ENCODE measurements around the gene TRIOBP.
"Not testable (repeated sequence)": the region's sequence is repeated elsewhere in the genome, so short reads cannot be mapped to it uniquely, and the experiment has no call there.

Gene TRIOBP, protein sequence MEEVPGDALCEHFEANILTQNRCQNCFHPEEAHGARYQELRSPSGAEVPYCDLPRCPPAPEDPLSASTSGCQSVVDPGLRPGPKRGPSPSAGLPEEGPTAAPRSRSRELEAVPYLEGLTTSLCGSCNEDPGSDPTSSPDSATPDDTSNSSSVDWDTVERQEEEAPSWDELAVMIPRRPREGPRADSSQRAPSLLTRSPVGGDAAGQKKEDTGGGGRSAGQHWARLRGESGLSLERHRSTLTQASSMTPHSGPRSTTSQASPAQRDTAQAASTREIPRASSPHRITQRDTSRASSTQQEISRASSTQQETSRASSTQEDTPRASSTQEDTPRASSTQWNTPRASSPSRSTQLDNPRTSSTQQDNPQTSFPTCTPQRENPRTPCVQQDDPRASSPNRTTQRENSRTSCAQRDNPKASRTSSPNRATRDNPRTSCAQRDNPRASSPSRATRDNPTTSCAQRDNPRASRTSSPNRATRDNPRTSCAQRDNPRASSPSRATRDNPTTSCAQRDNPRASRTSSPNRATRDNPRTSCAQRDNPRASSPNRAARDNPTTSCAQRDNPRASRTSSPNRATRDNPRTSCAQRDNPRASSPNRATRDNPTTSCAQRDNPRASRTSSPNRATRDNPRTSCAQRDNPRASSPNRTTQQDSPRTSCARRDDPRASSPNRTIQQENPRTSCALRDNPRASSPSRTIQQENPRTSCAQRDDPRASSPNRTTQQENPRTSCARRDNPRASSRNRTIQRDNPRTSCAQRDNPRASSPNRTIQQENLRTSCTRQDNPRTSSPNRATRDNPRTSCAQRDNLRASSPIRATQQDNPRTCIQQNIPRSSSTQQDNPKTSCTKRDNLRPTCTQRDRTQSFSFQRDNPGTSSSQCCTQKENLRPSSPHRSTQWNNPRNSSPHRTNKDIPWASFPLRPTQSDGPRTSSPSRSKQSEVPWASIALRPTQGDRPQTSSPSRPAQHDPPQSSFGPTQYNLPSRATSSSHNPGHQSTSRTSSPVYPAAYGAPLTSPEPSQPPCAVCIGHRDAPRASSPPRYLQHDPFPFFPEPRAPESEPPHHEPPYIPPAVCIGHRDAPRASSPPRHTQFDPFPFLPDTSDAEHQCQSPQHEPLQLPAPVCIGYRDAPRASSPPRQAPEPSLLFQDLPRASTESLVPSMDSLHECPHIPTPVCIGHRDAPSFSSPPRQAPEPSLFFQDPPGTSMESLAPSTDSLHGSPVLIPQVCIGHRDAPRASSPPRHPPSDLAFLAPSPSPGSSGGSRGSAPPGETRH (N-terminal part only)

DNA sequence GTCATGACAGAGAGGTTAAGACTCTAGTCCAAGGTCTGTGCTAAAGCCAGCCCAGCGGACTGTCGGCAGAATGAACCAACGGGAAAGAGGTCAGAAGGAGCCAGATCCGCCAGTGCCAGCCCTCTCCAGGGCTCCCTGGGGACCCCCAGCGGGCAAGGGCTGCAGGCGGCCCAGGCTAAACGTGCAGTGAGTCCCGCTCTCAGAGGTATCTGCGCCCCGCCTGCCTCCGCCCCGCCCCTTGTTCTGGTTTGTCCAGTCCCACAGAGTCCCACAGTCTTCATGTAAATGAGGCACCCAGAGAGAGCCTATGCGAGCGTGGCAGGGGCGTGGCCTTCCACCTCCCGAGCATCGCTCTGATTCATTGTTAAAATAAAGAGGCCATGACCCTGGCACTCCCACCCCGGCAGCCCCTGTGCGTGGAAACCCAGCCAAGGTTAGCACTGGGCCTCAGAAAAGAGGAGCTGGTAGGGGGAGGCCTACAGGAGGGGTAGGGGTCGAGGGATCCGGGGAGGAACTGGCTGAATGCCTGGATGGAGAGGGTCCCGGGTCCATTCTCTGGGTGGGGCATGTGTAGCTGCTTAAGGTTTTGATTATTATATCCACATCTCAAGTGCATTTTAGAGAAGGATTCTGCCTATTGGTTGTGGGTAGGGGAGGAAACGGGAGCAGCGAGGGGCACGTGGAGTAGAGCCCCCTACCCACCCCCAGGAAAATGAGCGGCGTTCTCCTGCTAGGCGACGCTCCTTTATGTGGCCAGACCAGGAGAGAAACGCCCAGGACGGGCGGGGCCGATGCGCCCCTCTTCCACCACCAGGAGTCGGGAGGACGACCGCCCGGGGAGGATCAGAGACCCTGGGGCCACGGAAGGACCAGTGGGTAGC is at the start of gene TRIOBP:
Gene TRIOBP, plus strand, starts transcription at position 392 of the 881 bp plus-strand sequence. CDS start 4,318 bp downstream, outside the sequence.
- peak; percentile 89 for DNase-seq (ENCODE audit: low read depth)

DNA sequence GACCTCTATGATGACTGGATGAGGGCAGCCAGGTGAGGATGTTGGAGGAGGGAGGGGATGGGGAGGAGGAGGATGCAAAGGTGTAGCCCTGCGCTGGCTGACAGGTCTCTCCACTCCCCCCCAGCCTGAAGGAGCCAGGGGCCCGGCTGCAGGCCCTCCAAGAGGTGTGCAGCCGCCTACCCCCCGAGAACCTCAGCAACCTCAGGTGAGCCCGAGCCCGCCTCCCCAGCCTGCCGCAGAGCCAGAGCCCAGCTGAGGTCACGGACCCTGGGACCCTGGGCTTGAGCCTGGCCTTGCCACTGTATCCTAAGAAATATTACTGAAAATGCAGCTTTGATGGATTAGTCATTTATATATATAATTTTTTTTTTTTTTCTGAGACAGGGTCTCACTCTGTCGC is 49.5 kb upstream of the TRIOBP start:
- DNase-seq (ENCODE audit: low read depth) = no peak

DNA sequence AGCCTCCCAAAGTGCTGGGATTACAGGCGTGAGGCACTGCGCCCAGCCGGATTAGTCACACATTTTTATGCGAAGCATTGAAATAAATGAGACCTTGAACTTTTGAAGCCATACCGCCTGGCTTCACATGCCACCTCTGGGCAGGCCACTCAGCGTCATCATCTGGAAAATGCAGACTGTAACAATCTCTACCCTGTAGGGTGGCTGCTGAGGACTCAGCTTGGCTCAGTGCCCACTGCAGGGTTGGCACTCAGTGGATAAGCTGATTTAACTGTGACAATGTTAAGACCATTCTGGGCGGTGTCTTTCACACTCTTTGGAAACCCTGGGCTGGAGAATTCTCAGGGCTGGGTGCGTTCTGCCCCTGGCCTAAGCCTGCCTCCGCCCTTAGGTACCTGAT is 48.9 kb upstream of the TRIOBP start:
- DNase-seq (ENCODE audit: low read depth) = no peak

DNA sequence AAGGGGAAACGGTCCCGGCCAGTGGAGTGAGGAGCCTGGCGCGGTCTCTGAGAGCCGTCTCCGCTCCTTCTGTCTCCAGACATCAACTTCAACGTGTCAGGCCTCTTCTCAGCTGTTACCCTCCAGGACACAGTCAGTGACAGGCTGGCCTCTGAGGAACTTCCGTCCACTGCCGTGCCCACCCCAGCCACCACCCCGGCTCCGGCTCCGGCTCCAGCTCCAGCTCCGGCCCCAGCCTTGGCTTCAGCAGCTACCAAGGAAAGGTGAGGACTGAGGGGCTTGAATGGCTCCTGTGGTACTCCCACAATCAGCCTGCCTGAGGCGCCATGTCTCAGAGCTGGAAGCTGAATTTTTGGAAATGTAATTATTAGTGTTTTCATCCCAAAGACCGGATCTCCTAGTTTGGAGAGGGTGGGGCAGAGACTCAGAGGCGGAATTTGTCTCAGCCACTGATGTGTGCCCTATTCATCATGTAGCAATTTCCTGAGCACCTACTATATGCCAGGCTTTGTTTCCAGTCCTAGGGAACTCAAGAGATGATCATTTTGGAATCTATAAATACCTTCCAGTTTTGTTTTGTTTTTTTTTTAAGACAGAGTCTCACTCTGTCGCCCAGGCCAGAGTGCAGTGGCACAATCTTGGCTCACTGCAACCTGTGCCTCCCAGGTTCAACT is 46.2 kb upstream of the TRIOBP start:
- DNase-seq (ENCODE audit: low read depth) = no peak

DNA sequence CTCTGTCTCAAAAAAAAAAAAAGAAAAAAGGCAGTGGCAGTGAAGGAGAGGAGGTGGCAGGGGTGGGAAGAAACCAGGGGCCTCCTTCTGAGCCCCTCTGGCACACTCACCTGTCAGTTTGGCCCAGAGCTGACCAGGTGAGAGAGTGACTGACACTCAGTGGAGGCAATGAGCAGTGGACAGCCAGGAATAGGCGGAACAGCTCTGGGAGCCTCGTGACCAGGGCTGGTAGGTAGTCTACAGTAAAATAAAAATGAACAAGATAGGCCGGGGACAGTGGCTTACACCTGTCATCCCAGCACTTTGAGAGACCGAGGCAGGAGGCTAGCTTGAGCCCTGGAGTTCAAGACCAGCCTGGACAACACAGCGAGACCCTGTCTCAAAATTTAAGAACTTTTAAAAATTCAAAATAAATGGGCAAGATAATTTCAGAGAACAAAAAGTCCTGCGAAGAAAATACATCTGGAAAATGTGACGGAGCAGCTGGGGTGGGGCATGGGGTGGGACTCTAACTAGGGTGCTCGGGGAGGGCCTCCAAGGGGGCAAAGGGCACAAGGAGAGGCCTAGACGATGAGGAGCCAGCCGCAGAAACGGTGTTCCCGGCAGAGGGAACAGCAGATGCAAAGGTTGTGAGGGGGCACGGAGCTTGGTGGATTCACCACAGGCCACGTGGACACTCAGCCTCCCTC is 42.1 kb upstream of the TRIOBP start:
- no peak for DNase-seq (ENCODE audit: low read depth)

DNA sequence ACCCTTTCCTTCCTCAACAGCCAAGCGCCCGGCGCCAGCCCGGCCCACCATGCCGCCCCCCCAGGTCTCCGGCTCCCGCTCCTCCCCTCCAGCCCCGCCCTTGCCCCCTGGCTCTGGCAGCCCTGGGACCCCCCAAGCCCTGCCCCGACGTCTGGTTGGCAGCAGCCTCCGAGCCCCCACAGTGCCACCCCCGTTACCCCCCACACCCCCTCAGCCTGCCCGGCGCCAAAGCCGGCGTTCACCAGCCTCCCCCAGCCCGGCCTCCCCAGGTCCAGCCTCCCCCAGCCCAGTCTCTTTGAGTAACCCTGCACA is 41.6 kb upstream of the TRIOBP start:
- no peak for DNase-seq (ENCODE audit: low read depth)

DNA sequence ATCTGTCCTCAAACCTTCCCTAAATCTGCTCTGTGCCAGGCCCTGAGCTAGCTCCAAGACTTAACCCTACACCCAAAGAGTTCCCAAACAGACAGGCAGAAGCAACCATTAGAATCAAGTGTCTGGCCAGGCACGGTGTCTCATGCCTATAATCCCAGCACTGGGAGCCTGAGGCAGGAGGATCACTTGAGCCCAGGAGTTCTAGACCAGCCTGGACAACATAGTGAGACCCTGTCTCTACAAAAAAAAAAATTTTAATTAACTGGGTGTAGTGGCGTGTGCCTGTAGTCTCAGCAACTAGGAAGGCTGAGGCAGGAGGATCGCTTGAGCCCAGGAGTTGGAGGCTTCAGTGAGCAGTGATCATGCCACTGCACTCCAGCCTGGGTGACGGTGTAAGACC is 40.3 kb upstream of the TRIOBP start:
- not testable (repeated sequence) for DNase-seq (ENCODE audit: low read depth)

DNA sequence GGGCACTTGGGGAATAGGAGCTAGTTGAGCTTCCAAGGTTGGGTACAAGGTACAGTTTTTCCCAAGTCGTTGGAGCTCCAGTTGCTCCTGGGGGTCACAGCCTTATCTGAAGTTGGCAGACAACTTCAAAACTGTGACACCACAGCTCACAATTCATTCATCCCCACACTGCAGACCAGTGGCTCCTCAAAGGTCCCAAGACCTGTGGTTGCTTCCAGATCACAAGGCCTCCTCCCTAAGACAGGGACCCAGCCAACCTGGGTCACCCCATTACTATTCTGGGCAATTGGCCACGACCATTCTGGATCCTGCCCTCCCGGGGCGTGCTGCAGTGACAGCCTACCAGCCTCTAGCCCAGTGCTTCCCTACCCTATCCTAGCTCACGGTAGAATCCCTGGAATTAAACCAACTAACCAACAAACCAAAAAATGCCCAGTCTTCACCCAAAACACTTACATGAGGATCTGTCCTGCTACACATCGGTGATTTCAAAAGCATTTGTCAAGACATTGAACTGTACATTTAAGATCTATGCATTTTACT is 39.2 kb upstream of the TRIOBP start:
- DNase-seq (ENCODE audit: low read depth) = no peak

DNA sequence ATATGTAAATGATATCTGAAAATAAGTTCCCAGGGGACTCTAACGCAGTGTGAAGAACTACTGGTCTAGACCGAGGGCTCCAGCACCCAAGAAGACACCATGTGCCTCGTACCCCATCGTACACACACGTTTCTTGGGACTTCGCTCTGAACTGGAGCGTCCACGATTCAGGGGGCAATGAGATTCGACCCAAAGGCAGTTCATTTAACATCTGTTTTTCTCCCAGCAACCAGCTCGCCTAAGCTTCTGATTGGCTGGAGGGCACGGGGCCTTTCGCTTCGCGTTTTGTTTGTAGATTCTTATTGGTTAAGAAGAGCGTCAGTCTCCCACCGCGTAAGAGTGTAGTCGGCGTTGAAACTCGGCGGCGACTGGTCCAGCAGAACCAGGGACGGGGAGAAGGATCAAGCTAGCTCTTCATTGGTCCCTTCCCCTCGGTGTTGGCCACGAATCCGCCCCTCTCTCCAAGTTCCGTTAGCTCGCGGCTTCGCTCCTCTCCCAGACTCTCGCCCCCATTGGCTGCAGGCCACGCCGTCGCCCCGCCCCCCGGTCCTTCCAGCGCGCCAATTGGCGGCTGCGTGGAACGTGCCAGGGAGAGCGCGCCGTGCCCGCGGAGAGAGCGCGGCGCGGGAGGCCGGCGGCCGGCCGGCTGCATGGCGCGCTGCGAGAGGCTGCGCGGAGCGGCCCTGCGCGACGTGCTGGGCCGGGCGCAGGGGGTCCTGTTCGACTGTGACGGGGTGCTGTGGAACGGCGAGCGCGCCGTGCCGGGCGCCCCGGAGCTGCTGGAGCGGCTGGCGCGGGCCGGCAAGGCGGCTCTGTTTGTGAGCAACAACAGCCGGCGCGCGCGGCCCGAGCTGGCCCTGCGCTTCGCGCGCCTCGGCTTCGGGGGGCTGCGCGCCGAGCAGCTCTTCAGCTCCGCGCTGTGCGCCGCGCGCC is 38.4 kb upstream of the TRIOBP start, which contains the start of gene PDXP:
Gene PDXP, plus strand, starts transcription at position 591 of the 933 bp plus-strand sequence. Its CDS starts 60 bp downstream, at position 651.
- peak; percentile 100 for DNase-seq (ENCODE audit: low read depth)

DNA sequence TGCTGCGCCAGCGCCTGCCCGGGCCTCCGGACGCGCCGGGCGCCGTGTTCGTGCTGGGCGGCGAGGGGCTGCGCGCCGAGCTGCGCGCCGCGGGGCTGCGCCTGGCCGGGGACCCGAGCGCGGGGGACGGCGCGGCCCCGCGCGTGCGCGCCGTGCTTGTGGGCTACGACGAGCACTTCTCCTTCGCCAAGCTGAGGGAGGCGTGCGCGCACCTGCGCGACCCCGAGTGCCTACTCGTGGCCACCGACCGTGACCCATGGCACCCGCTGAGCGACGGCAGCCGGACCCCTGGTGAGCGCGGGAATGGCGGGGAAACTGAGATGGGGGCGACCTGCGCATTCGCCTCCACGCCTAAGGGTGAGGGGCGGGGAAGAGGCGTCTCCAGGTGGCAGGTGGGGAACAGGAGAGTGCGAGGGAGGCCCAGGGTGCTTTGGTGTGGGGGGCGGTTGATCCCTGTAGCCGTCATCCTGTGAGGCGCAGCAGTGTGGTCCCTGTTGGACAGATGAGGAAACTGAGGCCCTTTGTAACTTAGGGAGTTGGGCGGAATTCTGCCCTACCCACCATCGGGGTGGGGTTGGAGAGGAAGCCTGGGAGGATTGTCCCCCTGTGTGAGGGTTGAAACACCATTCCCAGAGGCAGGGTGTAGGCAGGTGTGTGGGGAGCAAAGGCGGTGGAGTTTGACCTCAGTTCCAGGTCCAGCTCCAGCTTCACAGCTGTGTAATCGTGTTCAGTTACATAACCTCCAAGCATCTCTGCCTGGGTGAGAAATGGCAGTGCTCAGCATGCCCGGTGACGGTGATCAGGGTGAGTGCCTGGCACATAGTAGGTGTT is 37.6 kb upstream of the TRIOBP start:
- DNase-seq (ENCODE audit: low read depth) = no peak

DNA sequence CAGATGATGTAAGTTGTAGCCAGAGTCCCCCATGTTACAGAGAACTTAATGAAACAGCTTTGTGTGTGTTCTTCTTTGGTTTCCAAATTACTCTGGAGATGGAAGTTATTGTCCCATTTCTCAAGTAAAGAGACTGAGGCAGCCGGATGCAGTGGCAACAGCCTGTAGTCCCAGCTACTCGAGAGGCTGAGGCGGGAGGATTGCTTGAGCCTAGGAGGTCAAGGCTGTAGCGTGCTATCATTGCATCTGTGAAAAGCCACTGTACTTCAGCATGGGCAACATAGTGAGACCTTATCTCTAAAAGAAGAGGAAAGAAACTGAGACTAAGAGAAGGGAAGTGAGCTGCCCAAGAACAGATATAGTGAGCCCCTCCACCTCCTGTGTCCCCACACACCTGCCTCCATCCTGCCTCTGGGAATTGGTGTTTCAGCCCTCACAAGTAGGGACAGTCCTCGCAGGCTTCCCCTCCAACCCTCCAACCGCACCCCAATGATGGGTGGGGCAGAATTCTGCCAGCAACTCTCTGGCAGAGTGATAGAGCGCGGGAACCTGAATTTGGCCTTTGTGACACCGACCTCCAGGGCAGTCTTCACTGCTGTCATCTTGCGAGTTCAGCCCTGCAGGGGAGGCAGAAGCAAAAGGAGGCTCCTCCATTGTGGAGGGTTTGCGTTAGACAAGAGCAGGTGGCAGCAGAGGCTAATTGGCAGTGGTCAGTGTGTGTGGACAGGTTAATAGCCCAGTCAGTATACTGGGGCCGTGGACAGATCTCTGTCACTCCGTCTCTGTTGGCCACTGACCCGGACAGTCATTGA is 36.7 kb upstream of the TRIOBP start:
- no peak for DNase-seq (ENCODE audit: low read depth)

DNA sequence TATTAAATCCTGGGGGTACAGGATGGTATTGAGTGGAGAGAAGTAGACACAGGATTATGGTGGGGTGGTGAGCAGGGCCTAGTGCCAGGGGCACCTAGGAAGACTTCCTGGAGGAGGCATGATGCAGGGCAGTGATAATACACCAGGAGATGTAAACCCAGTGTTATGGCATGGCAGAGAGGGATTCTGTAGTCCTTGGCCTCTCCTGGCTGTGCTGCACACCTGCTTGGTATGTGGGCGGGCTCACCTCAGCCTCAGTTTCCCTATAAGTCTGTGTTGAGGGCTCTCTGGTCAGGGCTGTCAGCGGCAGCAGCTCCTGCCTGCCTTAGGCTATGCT is 36.2 kb upstream of the TRIOBP start:
- DNase-seq (ENCODE audit: low read depth) = no peak

DNA sequence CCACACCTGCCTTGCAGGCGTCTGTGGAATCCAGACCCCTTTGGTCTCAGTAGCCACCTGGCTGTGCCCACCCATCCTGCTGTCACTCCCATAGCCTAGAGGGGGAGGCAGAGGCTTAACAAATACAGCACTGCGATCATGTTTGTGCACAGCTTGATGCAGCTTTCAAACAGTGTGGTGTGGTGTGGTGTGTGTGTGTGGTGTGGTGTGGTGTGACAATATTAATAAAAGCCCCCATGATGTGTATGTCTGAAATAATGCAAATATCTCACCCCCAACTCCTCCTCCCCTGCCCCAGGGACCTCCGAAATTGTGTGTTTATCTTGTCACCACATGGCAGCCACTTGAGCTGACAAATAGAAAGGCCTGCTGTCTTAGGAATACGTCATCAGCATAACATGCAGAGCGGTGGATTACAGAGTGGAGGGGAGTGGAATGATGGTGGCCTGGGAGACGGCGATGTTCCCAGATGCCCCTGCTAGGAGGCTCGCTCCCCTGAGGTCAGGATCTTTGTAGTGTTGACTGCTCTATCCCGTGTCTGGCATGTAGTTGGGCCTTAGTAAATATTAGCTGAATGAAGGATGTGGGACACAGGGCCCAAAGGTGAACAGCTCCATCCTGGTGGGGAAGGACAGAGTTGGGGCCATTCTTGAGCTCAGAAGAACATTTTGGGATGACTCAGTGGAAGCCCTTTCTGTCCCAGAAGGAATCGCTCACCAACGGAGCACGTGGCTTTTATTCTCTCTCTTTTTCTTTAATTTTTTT is 35.5 kb upstream of the TRIOBP start:
- DNase-seq (ENCODE audit: low read depth) = no peak

DNA sequence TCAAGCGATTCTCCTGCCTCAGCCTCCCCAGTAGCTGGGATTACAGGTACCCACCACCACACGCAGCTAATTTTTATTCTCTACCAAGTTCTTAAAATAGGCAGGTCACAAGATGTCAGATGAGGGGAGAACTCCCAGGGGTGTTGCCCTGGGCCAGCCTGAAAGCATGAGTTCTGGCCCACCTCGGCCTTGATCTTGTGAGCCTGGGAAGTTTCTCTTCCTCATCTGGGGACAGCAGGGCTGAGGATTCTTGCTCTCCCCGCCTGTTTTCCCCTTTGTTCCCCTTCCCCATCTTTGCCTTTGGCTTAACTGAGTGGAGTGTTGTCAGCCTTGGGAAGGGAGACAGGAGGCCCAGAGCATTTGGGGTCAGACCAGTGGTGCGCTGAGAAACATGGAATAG is 34.8 kb upstream of the TRIOBP start:
- no peak for DNase-seq (ENCODE audit: low read depth)

DNA sequence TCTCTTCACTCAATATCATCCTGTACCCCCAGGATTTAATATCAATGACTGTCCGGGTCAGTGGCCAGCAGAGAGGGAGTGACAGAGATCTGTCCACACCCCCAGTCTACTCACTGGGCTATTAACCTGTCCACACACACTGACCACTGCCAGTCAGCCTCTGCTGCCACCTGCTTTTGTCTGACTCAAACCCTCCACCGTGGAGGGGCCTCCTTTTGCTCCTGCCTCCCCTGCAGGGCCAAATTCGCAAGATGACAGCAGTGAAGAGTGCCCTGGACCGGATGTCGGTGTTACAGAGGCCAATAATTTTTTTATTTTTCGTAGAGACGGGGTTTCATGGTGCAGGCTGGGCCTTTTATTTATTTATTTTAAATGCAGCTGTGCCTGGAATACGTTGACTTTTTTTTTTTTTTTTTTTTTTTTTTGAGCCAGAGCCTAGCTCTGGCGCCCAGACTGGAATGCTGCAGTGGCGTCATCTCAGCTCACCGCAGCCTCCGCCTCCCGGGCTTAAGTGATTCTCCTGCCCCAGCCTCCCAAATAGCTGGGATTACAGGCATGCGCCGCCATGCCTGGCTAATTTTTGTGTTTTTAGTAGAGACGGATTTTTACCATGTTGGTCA is 33.2 kb upstream of the TRIOBP start:
- DNase-seq (ENCODE audit: low read depth) = no peak
